Measurements from ENCODE around the gene SLC48A1.

SLC48A1 gene

DNA sequence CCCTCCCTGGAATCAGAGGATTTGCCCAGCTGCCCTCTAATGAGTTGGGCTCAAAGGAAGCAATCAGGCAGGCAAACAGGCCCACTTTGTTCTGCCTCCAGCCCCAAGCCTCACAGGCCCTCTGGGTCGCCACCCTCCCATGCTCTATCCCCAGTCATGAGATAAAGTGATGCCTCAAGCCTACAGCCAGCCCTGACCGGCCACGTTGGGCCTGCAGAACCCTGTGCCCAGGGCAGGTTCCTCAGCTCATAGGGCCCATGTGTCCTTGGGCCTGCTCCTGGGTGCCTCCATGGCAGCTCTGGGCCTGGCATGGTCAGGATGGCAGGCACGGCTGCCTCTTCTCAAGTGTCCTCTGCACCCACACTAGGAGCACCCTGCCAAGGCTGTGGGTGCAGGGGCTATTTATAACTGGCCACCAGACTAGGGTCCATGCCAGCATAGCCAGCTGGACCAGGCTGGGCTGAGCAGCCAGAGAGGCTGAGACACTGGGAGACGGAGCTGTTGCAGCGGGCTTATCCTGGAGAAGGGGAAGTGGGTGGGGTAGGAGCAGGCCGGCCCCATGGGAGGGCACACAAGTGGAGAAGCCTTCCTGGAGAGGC is 26.4 kb downstream of the SLC48A1 start:
- TF ChIP-seq FOXM1 (IDR thresholded peaks at IDR 0.05; ENCODE audit: borderline replicate concordance) (no peak), SUZ12 (IDR thresholded peaks at IDR 0.05) (no peak), ARNT (IDR thresholded peaks at IDR 0.05) (no peak), LEF1 (IDR thresholded peaks at IDR 0.05; ENCODE audit: borderline replicate concordance) (no peak), ELF4 (IDR thresholded peaks at IDR 0.05) (no peak), SP1 (IDR thresholded peaks at IDR 0.05) (no peak), L3MBTL2 (conservative IDR thresholded peaks at IDR 0.05) (no peak), TARDBP (IDR thresholded peaks at IDR 0.05) (no peak), FOXK2 (IDR thresholded peaks at IDR 0.05) (no peak), FOXA1 (IDR thresholded peaks at IDR 0.05) (no peak), CTBP1 (IDR thresholded peaks at IDR 0.05; ENCODE audit: borderline replicate concordance) (no peak), BHLHE40 (IDR thresholded peaks at IDR 0.05; ENCODE audit: borderline replicate concordance) (no peak), ZNF384 (IDR thresholded peaks at IDR 0.05) (no peak), NFRKB (IDR thresholded peaks at IDR 0.05) (no peak), HDGF (IDR thresholded peaks at IDR 0.05; ENCODE audit: borderline replicate concordance) (no peak)
- TF ChIP-seq, protein P1, sequence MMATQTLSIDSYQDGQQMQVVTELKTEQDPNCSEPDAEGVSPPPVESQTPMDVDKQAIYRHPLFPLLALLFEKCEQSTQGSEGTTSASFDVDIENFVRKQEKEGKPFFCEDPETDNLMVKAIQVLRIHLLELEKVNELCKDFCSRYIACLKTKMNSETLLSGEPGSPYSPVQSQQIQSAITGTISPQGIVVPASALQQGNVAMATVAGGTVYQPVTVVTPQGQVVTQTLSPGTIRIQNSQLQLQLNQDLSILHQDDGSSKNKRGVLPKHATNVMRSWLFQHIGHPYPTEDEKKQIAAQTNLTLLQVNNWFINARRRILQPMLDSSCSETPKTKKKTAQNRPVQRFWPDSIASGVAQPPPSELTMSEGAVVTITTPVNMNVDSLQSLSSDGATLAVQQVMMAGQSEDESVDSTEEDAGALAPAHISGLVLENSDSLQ (IDR thresholded peaks at IDR 0.05) = no peak
- no peak for DNase-seq (ENCODE audit: extremely low spot score)
- CTCF ChIA-PET = interaction anchor here (0.8 kb wide), 1 partner anchor 39 kb away, joined by 3 read pairs; no protein-coding TSS in a partner anchor
- POLR2A ChIA-PET = no interaction called here

DNA sequence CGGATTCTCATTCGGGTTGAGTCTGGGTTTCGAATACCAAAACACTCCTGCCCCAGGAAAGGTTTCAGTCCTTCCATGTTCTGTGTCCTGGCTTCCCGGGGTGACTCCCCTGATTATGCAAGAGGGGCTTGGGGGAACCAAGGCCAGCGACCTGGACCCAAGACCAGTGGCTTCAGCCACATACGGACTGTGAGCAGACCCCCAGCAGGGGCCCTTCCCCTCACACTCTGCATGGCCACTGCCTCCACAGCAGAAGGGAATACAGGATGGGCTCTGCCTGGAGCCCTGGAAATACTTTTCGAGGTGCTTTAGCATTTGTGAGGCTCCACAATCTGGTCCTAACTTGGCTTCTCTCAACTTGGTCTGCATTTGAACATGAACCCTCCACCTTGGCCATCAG is 27.5 kb downstream of the SLC48A1 start:
- no peak for DNase-seq (ENCODE audit: extremely low spot score)
- TF ChIP-seq SUZ12 (IDR thresholded peaks at IDR 0.05) (no peak), BHLHE40 (IDR thresholded peaks at IDR 0.05; ENCODE audit: borderline replicate concordance) (no peak), FOXA1 (IDR thresholded peaks at IDR 0.05) (no peak), HDGF (IDR thresholded peaks at IDR 0.05; ENCODE audit: borderline replicate concordance) (no peak), SP1 (IDR thresholded peaks at IDR 0.05) (no peak), FOXK2 (IDR thresholded peaks at IDR 0.05) (no peak), L3MBTL2 (conservative IDR thresholded peaks at IDR 0.05) (no peak), CTBP1 (IDR thresholded peaks at IDR 0.05; ENCODE audit: borderline replicate concordance) (no peak), LEF1 (IDR thresholded peaks at IDR 0.05; ENCODE audit: borderline replicate concordance) (no peak), ZNF384 (IDR thresholded peaks at IDR 0.05) (no peak), ARNT (IDR thresholded peaks at IDR 0.05) (no peak), NFRKB (IDR thresholded peaks at IDR 0.05) (no peak), FOXM1 (IDR thresholded peaks at IDR 0.05; ENCODE audit: borderline replicate concordance) (no peak), ELF4 (IDR thresholded peaks at IDR 0.05) (no peak), TARDBP (IDR thresholded peaks at IDR 0.05) (no peak)
- TF ChIP-seq, protein P1 (IDR thresholded peaks at IDR 0.05) = no peak
- ChIA-PET POLR2A (no interaction called here), CTCF (no interaction called here)

DNA sequence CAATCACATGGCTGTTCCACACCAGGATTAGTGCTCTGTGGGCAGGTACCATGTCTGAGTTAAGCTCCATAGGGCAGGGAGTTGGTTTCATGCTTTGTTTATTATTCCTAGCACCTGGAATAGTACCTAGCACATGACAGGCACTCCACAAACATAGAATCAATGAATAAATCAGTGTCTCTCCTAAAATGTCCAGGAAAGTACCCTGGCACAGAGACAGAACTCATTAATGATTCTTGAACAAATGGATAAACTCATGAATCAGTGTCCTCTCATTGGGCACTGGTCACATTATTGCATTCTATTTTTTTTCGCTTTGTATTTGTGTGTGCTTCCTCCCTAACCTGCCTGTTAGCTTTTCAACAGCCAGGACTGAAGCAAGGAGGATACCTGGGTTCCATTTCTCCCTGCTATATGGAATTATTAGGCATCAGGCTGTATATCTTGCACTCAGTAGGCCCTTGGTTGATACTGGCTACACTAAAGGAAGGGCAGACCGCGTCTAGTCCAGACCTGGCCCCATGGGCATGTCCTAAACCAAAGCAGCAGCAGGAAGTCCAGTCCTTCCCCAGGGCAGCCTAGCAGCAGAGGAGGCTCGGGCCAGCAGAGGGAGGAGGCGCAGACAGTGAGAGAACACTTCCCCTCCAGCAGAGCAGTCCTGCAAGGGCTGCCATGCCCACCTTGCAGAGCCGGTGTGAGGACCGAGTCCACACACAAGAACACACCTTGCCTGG is 28.3 kb downstream of the SLC48A1 start:
- POLR2A ChIA-PET = no interaction called here
- no peak for TF ChIP-seq TARDBP (IDR thresholded peaks at IDR 0.05)
- TF ChIP-seq, protein P1 (IDR thresholded peaks at IDR 0.05) = no peak
- no peak for TF ChIP-seq SUZ12 (IDR thresholded peaks at IDR 0.05)
- no peak for TF ChIP-seq FOXA1 (IDR thresholded peaks at IDR 0.05)
- no peak for TF ChIP-seq L3MBTL2 (conservative IDR thresholded peaks at IDR 0.05)
- no peak for TF ChIP-seq NFRKB (IDR thresholded peaks at IDR 0.05)
- no peak for TF ChIP-seq FOXM1 (IDR thresholded peaks at IDR 0.05; ENCODE audit: borderline replicate concordance)
- TF ChIP-seq ELF4 (IDR thresholded peaks at IDR 0.05) = no peak
- no peak for TF ChIP-seq BHLHE40 (IDR thresholded peaks at IDR 0.05; ENCODE audit: borderline replicate concordance)
- no peak for TF ChIP-seq ZNF384 (IDR thresholded peaks at IDR 0.05)
- no peak for TF ChIP-seq ARNT (IDR thresholded peaks at IDR 0.05)
- TF ChIP-seq SP1 (IDR thresholded peaks at IDR 0.05) = no peak
- TF ChIP-seq CTBP1 (IDR thresholded peaks at IDR 0.05; ENCODE audit: borderline replicate concordance) = no peak
- no peak for DNase-seq (ENCODE audit: extremely low spot score)
- CTCF ChIA-PET = interaction anchor here (0.6 to 1.5 kb wide), 6 partner anchors 10 to 37 kb away, joined by 3 to 12 read pairs (median 4); no protein-coding TSS in a partner anchor

DNA sequence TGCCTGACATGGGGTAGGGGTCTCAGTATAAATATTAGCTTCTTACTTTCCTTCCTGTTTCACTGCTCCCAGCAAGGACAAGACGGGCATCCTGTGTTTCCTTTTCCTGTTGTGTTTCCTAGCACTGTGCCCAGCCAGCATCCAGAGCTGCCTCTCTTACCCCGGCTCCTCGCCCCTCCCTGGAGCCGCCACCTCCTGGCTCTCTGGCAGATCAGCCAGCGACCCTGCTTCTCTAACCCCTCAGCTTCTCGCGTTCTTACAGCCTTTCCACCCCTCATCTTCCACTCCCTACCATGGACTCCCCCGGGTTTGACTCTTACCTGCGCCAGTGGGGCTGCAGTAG is 28.8 kb downstream of the SLC48A1 start:
- no peak for TF ChIP-seq FOXA1 (IDR thresholded peaks at IDR 0.05)
- TF ChIP-seq TARDBP (IDR thresholded peaks at IDR 0.05) = no peak
- no peak for TF ChIP-seq BHLHE40 (IDR thresholded peaks at IDR 0.05; ENCODE audit: borderline replicate concordance)
- no peak for TF ChIP-seq ELF4 (IDR thresholded peaks at IDR 0.05)
- no peak for TF ChIP-seq SUZ12 (IDR thresholded peaks at IDR 0.05)
- TF ChIP-seq, protein P1 (IDR thresholded peaks at IDR 0.05) = no peak
- no peak for TF ChIP-seq LEF1 (IDR thresholded peaks at IDR 0.05; ENCODE audit: borderline replicate concordance)
- no peak for TF ChIP-seq CTBP1 (IDR thresholded peaks at IDR 0.05; ENCODE audit: borderline replicate concordance)
- no peak for TF ChIP-seq HDGF (IDR thresholded peaks at IDR 0.05; ENCODE audit: borderline replicate concordance)
- TF ChIP-seq NFRKB (IDR thresholded peaks at IDR 0.05) = no peak
- TF ChIP-seq L3MBTL2 (conservative IDR thresholded peaks at IDR 0.05) = no peak
- no peak for TF ChIP-seq ZNF384 (IDR thresholded peaks at IDR 0.05)
- no peak for TF ChIP-seq FOXM1 (IDR thresholded peaks at IDR 0.05; ENCODE audit: borderline replicate concordance)
- no peak for TF ChIP-seq FOXK2 (IDR thresholded peaks at IDR 0.05)
- no peak for TF ChIP-seq SP1 (IDR thresholded peaks at IDR 0.05)
- no peak for TF ChIP-seq ARNT (IDR thresholded peaks at IDR 0.05)
- POLR2A ChIA-PET = no interaction called here
- CTCF ChIA-PET = interaction anchor here (0.6 to 1.5 kb wide), 6 partner anchors 10 to 1648 kb away, joined by 3 to 12 read pairs (median 4); no protein-coding TSS in a partner anchor
- DNase-seq (ENCODE audit: extremely low spot score) = no peak

All from HEK293T (cell line).